MM.1S (cell line): Measurements from ENCODE around the gene FLRT3.

Experiments
- DNase-seq: peaks from one replicate; pipeline ENCODE4 v3.0.0-alpha.2; 2015
- H2AFZ ChIP-seq: fragments of 300-600 bp; sonication (generic); 2 replicates; pipeline ENCODE4 v1.6.0; 2016; ENCODE audit warnings: antibody characterized with exemption, low read length
- H3F3A ChIP-seq: fragments of 300-600 bp; sonication (generic); 2 replicates; pipeline ENCODE4 v1.6.1; 2016; ENCODE audit warnings: mild to moderate bottlenecking, antibody characterized with exemption, low read length, moderate library complexity, mixed read lengths; ENCODE audit not compliant: insufficient read depth
- H3K27ac ChIP-seq: fragments of 300-600 bp; sonication (generic); 2 replicates; pipeline ENCODE4 v1.5.1; 2016; ENCODE audit warnings: mild to moderate bottlenecking, low read length
- H3K27me3 ChIP-seq: fragments of 300-600 bp; sonication (generic); replicated peaks from 2 replicates; pipeline ENCODE4 v1.6.0; 2016; ENCODE audit warnings: low read length; ENCODE audit not compliant: insufficient read depth
- H3K36me3 ChIP-seq: fragments of 300-600 bp; sonication (generic); replicated peaks from 2 replicates; pipeline ENCODE4 v1.6.1; 2016; ENCODE audit warnings: mild to moderate bottlenecking, low read length, mixed read lengths; ENCODE audit not compliant: insufficient read depth
- H3K4me1 ChIP-seq: fragments of 300-600 bp; sonication (generic); 2 replicates; pipeline ENCODE4 v1.6.1; 2016; ENCODE audit warnings: low read length, mixed read lengths
- H3K4me2 ChIP-seq: fragments of 300-600 bp; sonication (generic); 2 replicates; pipeline ENCODE4 v1.6.0; 2016; ENCODE audit warnings: low read depth, low read length
- H3K4me3 ChIP-seq: fragments of 300-600 bp; sonication (generic); 2 replicates; pipeline ENCODE4 v1.5.1; 2016; ENCODE audit warnings: low read length, mixed read lengths
- H3K79me2 ChIP-seq: fragments of 300-600 bp; sonication (generic); 2 replicates; pipeline ENCODE4 v1.6.1; 2016; ENCODE audit warnings: mixed run types, low read length, mixed read lengths
- H3K9ac ChIP-seq: fragments of 300-600 bp; sonication (generic); 2 replicates; pipeline ENCODE4 v1.6.1; 2016; ENCODE audit warnings: low read length, mixed read lengths
- H3K9me2 ChIP-seq: fragments of 300-600 bp; sonication (generic); replicated peaks from 2 replicates; pipeline ENCODE4 v1.6.1; 2016; ENCODE audit warnings: mild to moderate bottlenecking, low read length, mixed read lengths; ENCODE audit not compliant: insufficient read depth
- H3K9me3 ChIP-seq: fragments of 300-600 bp; sonication (generic); replicated peaks from 2 replicates; pipeline ENCODE4 v1.6.1; 2016; ENCODE audit warnings: mild to moderate bottlenecking, low read length, mixed read lengths; ENCODE audit not compliant: insufficient read depth
- H4K20me1 ChIP-seq: fragments of 300-600 bp; sonication (generic); 2 replicates; pipeline ENCODE4 v1.6.1; 2016; ENCODE audit warnings: mild to moderate bottlenecking, low read length, moderate library complexity, mixed read lengths; ENCODE audit not compliant: insufficient read depth
- CTCF ChIP-seq: fragments of 300-600 bp; sonication (generic); IDR thresholded peaks from 2 replicates; pipeline ENCODE4 v1.5.1; 2016; ENCODE audit warnings: antibody characterized with exemption, low read length, mixed read lengths
- EZH2 ChIP-seq: fragments of 300-600 bp; sonication (generic); optimal IDR thresholded peaks from 2 replicates; pipeline ENCODE3; 2017; ENCODE audit warnings: low read depth, mild to moderate bottlenecking, antibody characterized with exemption, low read length, mixed read lengths
- EZH2phosphoT487 ChIP-seq: fragments of 300-600 bp; sonication (generic); IDR thresholded peaks from 2 replicates; pipeline ENCODE4 v1.6.1; 2018; ENCODE audit warnings: antibody characterized with exemption, low read length

The FLRT3 gene

GRCh38 chr20:14343491-14344065 lies 6.2 kb upstream of the FLRT3 start:
- Histone ChIP-seq H3K4me2 (no peak overlapping the region), H3K9me3 (no peaks in the 10 kb centered on the region), H3K9ac (no peak overlapping the region), H3K36me3 (no peaks in the 10 kb centered on the region), H4K20me1 (no peaks in the 10 kb centered on the region), H3K9me2 (no peaks in the 10 kb centered on the region), H3K27ac (no peak overlapping the region), H3F3A (no peaks in the 10 kb centered on the region), H3K4me3 (no peak overlapping the region), H2AFZ (no peak overlapping the region), H3K27me3 (no peaks in the 10 kb centered on the region), H3K4me1 (peaks cover 7% of the 10 kb centered on the region), H3K79me2 (no peaks in the 10 kb centered on the region)
- DNase-seq: no peak
- TF ChIP-seq EZH2: no peak
- TF ChIP-seq EZH2phosphoT487: no peak
- no peak for TF ChIP-seq CTCF

- Histone ChIP-seq H3K4me2 (no peak overlapping the region), H3K9me2 (no peaks in the 10 kb centered on the region), H3K79me2 (no peaks in the 10 kb centered on the region), H3F3A (no peaks in the 10 kb centered on the region), H2AFZ (no peak overlapping the region), H3K9ac (no peak overlapping the region), H3K36me3 (no peaks in the 10 kb centered on the region), H3K4me1 (peaks cover 7% of the 10 kb centered on the region), H3K4me3 (no peak overlapping the region), H4K20me1 (no peaks in the 10 kb centered on the region), H3K9me3 (no peaks in the 10 kb centered on the region), H3K27me3 (no peaks in the 10 kb centered on the region), H3K27ac (no peak overlapping the region)
- no peak for DNase-seq
- no peak for TF ChIP-seq EZH2
- no peak for TF ChIP-seq EZH2phosphoT487
- no peak for TF ChIP-seq CTCF
Observed at GRCh38 chr20:14342918-14343317, 5.5 kb upstream of the FLRT3 start.

DNA sequence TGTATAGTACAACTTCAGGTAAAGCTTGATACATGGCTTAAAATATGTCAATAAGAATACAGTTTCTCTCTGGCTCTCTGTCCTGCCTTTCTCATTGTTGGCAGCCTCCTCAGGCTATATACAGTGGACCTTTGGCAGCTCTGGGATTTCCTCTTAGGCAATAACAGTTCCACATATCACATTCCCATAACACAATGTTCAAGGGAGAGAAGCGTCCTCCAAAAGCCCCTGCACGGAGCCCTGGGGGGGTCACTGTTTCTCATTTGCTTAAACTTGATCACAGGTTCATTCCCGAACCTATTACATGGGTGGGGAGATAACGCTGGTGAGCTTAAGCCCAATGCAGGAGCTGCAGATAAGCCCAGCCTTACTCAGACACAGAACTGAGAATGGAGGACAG lies 4.4 kb upstream of the FLRT3 start:
- no peaks in the 10 kb centered on the region for H3K79me2 ChIP-seq
- no peak overlapping the region for H3K4me2 ChIP-seq
- no peaks in the 10 kb centered on the region for H3K36me3 ChIP-seq
- no peak overlapping the region for H3K27ac ChIP-seq
- H3K4me3 ChIP-seq: no peak overlapping the region
- H3K9ac ChIP-seq: no peak overlapping the region
- no peak overlapping the region for H2AFZ ChIP-seq
- no peaks in the 10 kb centered on the region for H3F3A ChIP-seq
- no peak for TF ChIP-seq EZH2
- no peak for TF ChIP-seq EZH2phosphoT487
- TF ChIP-seq CTCF: no peak
- H3K27me3 ChIP-seq: no peaks in the 10 kb centered on the region
- H3K4me1 ChIP-seq: peaks cover 7% of the 10 kb centered on the region
- H3K9me3 ChIP-seq: no peaks in the 10 kb centered on the region
- no peak for DNase-seq
- H3K9me2 ChIP-seq: no peaks in the 10 kb centered on the region
- H4K20me1 ChIP-seq: no peaks in the 10 kb centered on the region
